Measurements from ENCODE around the gene NUP62. TPM values are rescaled to one million over a fixed set of nuclear protein-coding genes. Genes with fewer than 3 reads are reported as not detected.

Gene NUP62
- total RNA-seq, 4 donors from 2014 or later: 25.8 to 29.2 (median 27.6) TPM

- TF ChIP-seq CTCF (IDR thresholded peaks at IDR 0.05; ENCODE audit: low read depth): no peak
These were observed 44.5 kb downstream of the NUP62 start for GRCh38 chr19:49884760-49885159.

GRCh38 chr19:49884109-49884508 lies 45.2 kb downstream of the NUP62 start:
- no peak for TF ChIP-seq CTCF (IDR thresholded peaks at IDR 0.05; ENCODE audit: low read depth)

GRCh38 chr19:49883094-49883493 lies 46.2 kb downstream of the NUP62 start:
- no peak for TF ChIP-seq CTCF (IDR thresholded peaks at IDR 0.05; ENCODE audit: low read depth)

DNA sequence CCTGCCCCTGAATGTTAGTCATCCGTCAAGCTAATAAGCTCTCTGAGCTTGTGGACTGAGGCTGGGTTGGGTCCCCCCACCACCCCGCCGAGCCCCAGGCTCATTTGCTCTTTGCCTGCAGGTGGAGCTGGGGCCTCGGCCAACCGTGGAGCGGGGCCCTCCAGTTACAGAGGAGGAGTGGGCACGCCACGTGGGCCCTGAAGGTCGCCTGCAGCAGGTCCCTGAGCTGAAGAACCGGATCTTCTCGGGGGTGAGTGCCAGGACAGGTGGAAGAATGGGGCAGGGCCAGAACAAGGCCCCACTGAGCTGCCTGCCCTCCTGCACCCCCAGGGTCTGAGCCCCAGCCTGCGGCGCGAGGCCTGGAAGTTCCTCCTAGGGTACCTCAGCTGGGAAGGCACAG lies 46.7 kb downstream of the NUP62 start:
- no peak for TF ChIP-seq CTCF (IDR thresholded peaks at IDR 0.05; ENCODE audit: low read depth)

- no peak for TF ChIP-seq CTCF (IDR thresholded peaks at IDR 0.05; ENCODE audit: low read depth)
These were observed 47.5 kb downstream of the NUP62 start for GRCh38 chr19:49881672-49882394.

DNA sequence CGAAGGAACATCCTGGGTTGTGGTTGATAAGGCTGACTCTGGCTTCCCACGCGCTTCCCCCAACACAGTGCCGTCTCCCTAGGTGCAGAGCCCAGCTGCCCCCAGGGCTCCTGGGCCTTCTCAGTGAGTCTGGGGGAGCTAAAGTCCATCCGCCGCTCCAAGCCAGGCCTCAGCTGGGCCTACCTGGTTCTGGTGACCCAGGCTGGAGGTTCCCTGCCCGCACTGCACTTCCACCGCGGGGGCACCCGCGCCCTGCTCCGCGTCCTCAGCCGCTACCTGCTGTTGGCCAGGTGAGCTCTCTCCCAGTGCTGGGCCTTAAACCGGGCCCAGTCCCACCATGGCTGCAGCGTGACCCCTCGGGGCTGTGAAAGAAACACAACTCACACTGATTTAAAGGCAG lies 48.1 kb downstream of the NUP62 start:
- no peak for TF ChIP-seq CTCF (IDR thresholded peaks at IDR 0.05; ENCODE audit: low read depth)

GRCh38 chr19:49880162-49880869 lies 49.0 kb downstream of the NUP62 start:
- TF ChIP-seq CTCF (IDR thresholded peaks at IDR 0.05; ENCODE audit: low read depth): no peak

All from subcutaneous adipose tissue (tissue), 4 donors.